HG02678 (cell line): Measurements from ENCODE around the gene BTBD2.

Experiments
- ATAC-seq: cut with Tn5 transposase; IDR thresholded peaks from one replicate; pipeline ENCODE4 v1.9.1; 2021; ENCODE audit warnings: mild to moderate bottlenecking, moderate library complexity; ENCODE audit not compliant: unreplicated experiment

Gene BTBD2

GRCh38 chr19:1968279-1969175, 47.0 kb downstream of the BTBD2 start:
- no peak for ATAC-seq

- ATAC-seq = no peak
Measured at GRCh38 chr19:1967087-1967608, 48.4 kb downstream of the BTBD2 start.

GRCh38 chr19:1962674-1963073, 52.8 kb downstream of the BTBD2 start:
- ATAC-seq = no peak

- no peak for ATAC-seq
Measured at GRCh38 chr19:1961000-1961883, 54.3 kb downstream of the BTBD2 start.

GRCh38 chr19:1959928-1960589, 55.5 kb downstream of the BTBD2 start:
- ATAC-seq = no peak

- no peak for ATAC-seq
Measured at GRCh38 chr19:1957562-1958248, 57.8 kb downstream of the BTBD2 start.

GRCh38 chr19:1956868-1957492, 58.5 kb downstream of the BTBD2 start:
- ATAC-seq = no peak

GRCh38 chr19:1956122-1956494, 59.4 kb downstream of the BTBD2 start:
- ATAC-seq = no peak

- no peak for ATAC-seq
Measured at GRCh38 chr19:1955171-1956121, 60.1 kb downstream of the BTBD2 start.

GRCh38 chr19:1954532-1954933, 61.0 kb downstream of the BTBD2 start:
- ATAC-seq = no peak

GRCh38 chr19:1953441-1954094, 61.9 kb downstream of the BTBD2 start:
- no peak for ATAC-seq

- no peak for ATAC-seq
Measured at GRCh38 chr19:1953037-1953436, 62.5 kb downstream of the BTBD2 start.

- no peak for ATAC-seq
Measured at GRCh38 chr19:1952635-1953034, 62.9 kb downstream of the BTBD2 start.

- ATAC-seq = no peak
Measured at GRCh38 chr19:1950640-1951039, 64.9 kb downstream of the BTBD2 start.

GRCh38 chr19:1949304-1950101, 66.0 kb downstream of the BTBD2 start:
- no peak for ATAC-seq

- no peak for ATAC-seq
Measured at GRCh38 chr19:1947651-1948209, 67.8 kb downstream of the BTBD2 start.

- no peak for ATAC-seq
Measured at GRCh38 chr19:1945899-1946298, 69.6 kb downstream of the BTBD2 start.
